Karpas-422 (cell line): ENCODE results near the gene ASCL4. TPM values are rescaled to one million over a fixed set of nuclear protein-coding genes. Genes with fewer than 3 reads are reported as not detected.

Experiments
- DNase-seq: peaks from one replicate; pipeline ENCODE4 v3.0.0-alpha.2; 2015
- H2AFZ ChIP-seq: fragments of 200-600 bp; sonication (generic); 2 replicates; pipeline ENCODE4 v1.6.1; 2014; ENCODE audit warnings: antibody characterized with exemption, low read length, mixed read lengths
- H3K27ac ChIP-seq: fragments of 200-600 bp; sonication (generic); 2 replicates; pipeline ENCODE4 v1.5.1; 2014; ENCODE audit warnings: mild to moderate bottlenecking, low read length, moderate library complexity
- H3K27me3 ChIP-seq: fragments of 200-600 bp; sonication (generic); 2 replicates; pipeline ENCODE4 v1.6.1; 2014; ENCODE audit warnings: low read length, mixed read lengths
- H3K36me3 ChIP-seq: fragments of 200-600 bp; sonication (generic); 2 replicates; pipeline ENCODE4 v1.6.1; 2014; ENCODE audit warnings: low read length, mixed read lengths; ENCODE audit not compliant: insufficient read depth
- H3K4me1 ChIP-seq: fragments of 200-600 bp; sonication (generic); 2 replicates; pipeline ENCODE4 v1.6.1; 2014; ENCODE audit warnings: mild to moderate bottlenecking, low read length, mixed read lengths
- H3K4me2 ChIP-seq: fragments of 200-600 bp; sonication (generic); 2 replicates; pipeline ENCODE4 v1.6.1; 2014; ENCODE audit warnings: low read length, low read depth, mild to moderate bottlenecking; ENCODE audit not compliant: poor library complexity, severe bottlenecking
- H3K4me3 ChIP-seq: fragments of 200-600 bp; sonication (generic); 2 replicates; pipeline ENCODE4 v1.5.1; 2014; ENCODE audit warnings: mild to moderate bottlenecking, antibody characterized with exemption, low read length, mixed read lengths
- H3K79me2 ChIP-seq: fragments of 200-600 bp; sonication (generic); 2 replicates; pipeline ENCODE4 v1.6.1; 2014; ENCODE audit warnings: mild to moderate bottlenecking, low read length, mixed read lengths
- H3K9ac ChIP-seq: fragments of 200-600 bp; sonication (generic); 2 replicates; pipeline ENCODE4 v1.6.0; 2014; ENCODE audit warnings: low read length
- H3K9me2 ChIP-seq: fragments of 200-600 bp; sonication (generic), shearing (Covaris generic); replicated peaks from 2 replicates; pipeline ENCODE4 v1.6.0; 2014; ENCODE audit warnings: mild to moderate bottlenecking, low read length, moderate library complexity; ENCODE audit not compliant: insufficient read depth
- H3K9me3 ChIP-seq: fragments of 300-700, 200-600 bp; sonication (generic); 2 replicates; pipeline ENCODE4 v1.6.1; 2014; ENCODE audit warnings: low read length, mixed read lengths
- H4K20me1 ChIP-seq: fragments of 200-600 bp; sonication (generic); 2 replicates; pipeline ENCODE4 v1.6.1; 2014; ENCODE audit warnings: mild to moderate bottlenecking, antibody characterized with exemption, low read length, low read depth; ENCODE audit not compliant: insufficient read depth
- total RNA-seq: library from RNA; depleted of rRNA; stranded (reverse); fragments of >200 nt; shearing (Covaris generic); gene quantifications from 2 replicates; pipeline ENCODE4 v1.2.3, GENCODE V29; 2014; ENCODE audit warnings: low replicate concordance; rRNA removed

The ASCL4 gene
- total RNA-seq, 1 experiment from 2014 or later, result not detected

DNA sequence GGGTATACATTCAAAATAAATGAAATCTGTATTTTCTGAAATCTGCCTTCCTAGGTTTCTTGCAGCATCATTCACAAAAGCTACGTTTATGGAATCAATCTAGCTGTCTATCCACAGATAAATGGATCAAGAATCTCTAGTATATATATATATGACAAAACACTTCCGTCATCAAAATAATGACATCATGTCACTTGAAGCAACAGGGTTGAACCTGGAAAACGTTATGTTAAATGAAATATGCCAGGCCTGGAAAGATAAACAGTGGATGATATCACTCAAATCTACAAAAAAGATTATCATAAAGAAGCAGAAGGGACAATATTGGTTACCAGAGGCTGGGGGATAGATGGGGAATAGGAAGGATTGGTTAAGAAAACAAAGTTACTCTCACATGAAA is 28.6 kb downstream of the ASCL4 start:
- DNase-seq, result no peak
- Histone ChIP-seq H3K27ac (no peak overlapping the region), H3K79me2 (no peaks in the 10 kb centered on the region), H3K36me3 (no peaks in the 10 kb centered on the region), H3K27me3 (no peaks in the 10 kb centered on the region), H3K4me2 (no peak overlapping the region), H2AFZ (no peak overlapping the region), H4K20me1 (no peaks in the 10 kb centered on the region), H3K4me3 (no peak overlapping the region), H3K9me3 (no peaks in the 10 kb centered on the region), H3K9me2 (no peaks in the 10 kb centered on the region), H3K4me1 (no peaks in the 10 kb centered on the region), H3K9ac (no peak overlapping the region)

DNA sequence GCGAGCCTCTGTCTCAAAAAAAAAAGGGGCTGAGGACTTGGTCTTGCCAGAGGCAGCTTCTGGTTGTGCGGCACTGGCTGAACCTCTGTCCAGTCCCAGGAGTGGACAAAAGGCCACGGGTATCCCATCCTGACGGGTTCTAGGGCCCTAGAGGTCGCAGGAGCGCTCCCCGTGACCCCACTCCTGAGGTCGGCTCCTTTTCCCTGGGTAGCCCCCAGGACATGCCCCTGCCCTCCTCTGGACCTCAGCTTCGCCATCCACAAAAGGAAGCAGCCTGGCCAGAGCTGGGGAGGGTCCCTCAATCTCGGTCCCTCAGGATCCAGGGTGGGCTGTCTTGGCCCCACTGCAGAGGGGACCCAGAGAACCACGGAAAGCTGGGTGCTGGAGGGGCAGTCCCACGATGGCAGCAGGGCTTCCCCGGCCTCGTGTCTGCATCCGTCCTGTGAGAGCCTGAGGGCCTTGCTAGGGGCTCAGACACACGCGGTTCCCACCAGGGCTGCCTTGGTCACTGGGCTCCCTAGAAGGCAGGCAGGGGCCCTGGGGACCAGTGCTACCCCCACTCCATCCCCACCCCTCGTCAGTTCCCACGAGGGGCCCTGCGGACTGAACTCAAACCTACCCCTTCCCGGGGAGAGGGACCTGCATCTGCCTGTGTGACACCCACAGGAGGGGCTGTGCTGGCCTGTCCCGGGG is 31.1 kb downstream of the ASCL4 start:
- H3K27me3 ChIP-seq, result no peaks in the 10 kb centered on the region
- H3K27ac ChIP-seq, result no peak overlapping the region

DNA sequence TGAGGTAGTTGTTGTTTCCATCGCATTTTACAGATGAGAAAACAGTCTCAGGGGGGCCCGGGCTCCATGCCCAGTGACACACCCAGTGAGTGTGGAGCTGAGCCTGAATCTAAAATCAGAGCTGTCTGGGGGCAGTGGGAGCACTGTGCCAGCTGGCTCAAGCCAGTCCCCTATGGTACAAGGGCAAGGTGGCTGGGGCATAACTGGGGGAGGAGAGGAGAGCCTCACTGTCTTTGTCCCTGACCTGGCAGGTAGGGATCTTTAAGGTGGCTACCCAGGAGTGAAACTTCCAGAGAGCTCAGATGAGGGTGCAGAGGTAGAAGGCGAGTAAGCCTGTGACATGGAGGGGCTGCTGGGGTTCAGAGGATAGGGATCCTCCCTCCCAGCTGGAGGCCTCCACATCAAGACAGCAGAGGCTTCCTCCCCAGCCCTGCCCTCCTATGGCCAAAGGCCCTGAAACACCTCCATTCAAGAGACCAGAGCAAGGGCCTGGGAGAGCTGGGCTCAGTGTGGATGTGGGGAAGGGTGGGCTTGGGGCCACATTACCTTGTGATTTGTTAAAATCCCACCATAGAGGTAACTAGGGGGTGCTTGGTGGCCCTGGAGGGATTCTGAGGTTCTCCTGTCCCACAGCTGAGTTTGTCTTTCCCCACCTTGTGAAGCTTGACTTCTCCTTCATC is 33.1 kb downstream of the ASCL4 start:
- Histone ChIP-seq H3K4me2 (no peak overlapping the region), H4K20me1 (no peaks in the 10 kb centered on the region), H3K79me2 (no peaks in the 10 kb centered on the region), H3K27ac (no peak overlapping the region), H3K9ac (no peak overlapping the region), H3K36me3 (no peaks in the 10 kb centered on the region), H3K9me3 (no peaks in the 10 kb centered on the region), H3K4me3 (no peak overlapping the region), H3K9me2 (no peaks in the 10 kb centered on the region), H2AFZ (no peak overlapping the region), H3K4me1 (no peaks in the 10 kb centered on the region), H3K27me3 (no peaks in the 10 kb centered on the region)
- DNase-seq, result no peak

More for the DNA sequence above, 31.1 kb downstream of the ASCL4 start:
- Histone ChIP-seq H3K9me3 (no peaks in the 10 kb centered on the region), H3K4me1 (no peaks in the 10 kb centered on the region), H3K4me3 (no peak overlapping the region), H3K4me2 (no peak overlapping the region), H3K79me2 (no peaks in the 10 kb centered on the region), H3K9me2 (no peaks in the 10 kb centered on the region), H3K9ac (no peak overlapping the region), H4K20me1 (no peaks in the 10 kb centered on the region), H2AFZ (no peak overlapping the region), H3K36me3 (no peaks in the 10 kb centered on the region)
- no peak for DNase-seq

DNA sequence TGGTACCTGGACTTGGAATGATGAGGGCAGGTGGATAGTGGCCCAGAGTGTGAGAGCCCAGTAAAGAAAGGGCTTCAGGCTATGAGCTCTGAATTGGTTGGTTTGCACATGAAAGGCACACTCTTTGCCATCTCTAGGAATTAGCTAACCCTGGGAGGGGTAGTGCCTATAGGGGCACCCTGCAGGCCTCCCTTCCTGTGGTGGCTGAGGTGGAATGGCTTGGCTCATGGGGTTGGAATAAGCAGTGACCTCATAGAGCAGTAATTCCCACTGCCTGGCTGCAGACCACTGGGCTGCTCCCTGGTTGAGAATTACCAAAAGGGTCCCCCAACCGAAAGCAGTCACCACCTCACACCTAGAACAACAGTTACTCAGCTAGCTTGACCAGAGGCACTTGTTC is 42.7 kb downstream of the ASCL4 start:
- Histone ChIP-seq H3K27ac (no peak overlapping the region), H3K4me2 (no peak overlapping the region), H2AFZ (no peak overlapping the region), H4K20me1 (no peaks in the 10 kb centered on the region), H3K9me2 (0 out of 2 replicates have a peak, but pooled peaks cover 2% of the 10 kb centered on the region), H3K36me3 (no peaks in the 10 kb centered on the region; the same call in 1 of the 2 replicates), H3K9me3 (peaks cover 3% of the 10 kb centered on the region; the same call in 1 of the 2 replicates), H3K27me3 (no peaks in the 10 kb centered on the region), H3K4me1 (no peaks in the 10 kb centered on the region), H3K4me3 (no peak overlapping the region), H3K9ac (no peak overlapping the region), H3K79me2 (no peaks in the 10 kb centered on the region)
- no peak for DNase-seq

DNA sequence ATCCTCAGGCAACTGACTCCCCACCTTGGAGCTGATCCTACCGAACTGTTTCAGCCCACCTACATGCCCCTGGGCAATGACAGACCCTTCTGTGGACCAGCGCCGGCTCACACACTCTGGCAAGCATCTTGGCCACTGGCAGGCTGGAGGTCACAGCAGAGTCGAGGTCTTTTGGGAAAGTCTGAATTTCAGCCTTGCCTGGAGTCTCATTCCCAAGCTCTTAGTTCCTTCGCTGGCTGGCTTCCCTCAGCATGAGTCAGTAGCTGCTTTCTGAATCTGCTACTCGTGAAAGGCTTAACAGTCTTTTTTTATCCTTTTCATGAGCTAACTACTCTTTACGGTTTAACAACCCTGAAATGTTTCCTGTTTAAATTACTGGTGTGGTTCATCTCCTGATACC is 44.5 kb downstream of the ASCL4 start:
- Histone ChIP-seq H3K4me3 (no peak overlapping the region), H3K9me2 (0 out of 2 replicates have a peak, but pooled peaks cover 2% of the 10 kb centered on the region)

DNA sequence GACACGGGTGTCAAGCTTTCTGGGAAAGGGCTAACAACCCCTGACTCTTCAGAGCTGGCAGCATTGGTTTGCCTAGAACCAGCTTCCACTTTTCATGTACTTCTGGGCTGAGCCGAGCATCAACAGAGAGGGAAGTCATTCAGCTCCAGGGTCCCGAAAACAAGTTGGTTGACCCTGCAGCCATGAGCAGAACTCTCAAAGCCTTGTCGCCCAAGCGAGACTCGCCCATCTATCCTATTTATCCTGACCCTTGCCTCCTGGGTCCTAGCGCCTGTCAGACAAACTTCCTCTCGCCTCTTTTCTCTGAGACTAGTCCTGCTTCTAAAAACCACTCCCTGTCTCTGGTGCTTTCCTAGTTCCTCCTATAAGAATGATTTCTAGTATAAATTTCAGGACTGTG is 47.9 kb downstream of the ASCL4 start:
- DNase-seq, result peak; percentile 48
- Histone ChIP-seq H3K4me3 (no peak overlapping the region), H3K4me2 (no peak overlapping the region), H3K9me3 (peaks cover 3% of the 10 kb centered on the region; the same call in 1 of the 2 replicates), H4K20me1 (no peaks in the 10 kb centered on the region), H3K79me2 (no peaks in the 10 kb centered on the region), H3K36me3 (no peaks in the 10 kb centered on the region; the same call in 1 of the 2 replicates), H3K4me1 (no peaks in the 10 kb centered on the region), H3K27me3 (no peaks in the 10 kb centered on the region), H3K9ac (no peak overlapping the region), H3K27ac (no peak overlapping the region), H3K9me2 (no peaks in the 10 kb centered on the region), H2AFZ (no peak overlapping the region)

More for the DNA sequence above, 44.5 kb downstream of the ASCL4 start:
- no peak overlapping the region for H2AFZ ChIP-seq
- H3K36me3 ChIP-seq, result no peaks in the 10 kb centered on the region; the same call in 1 of the 2 replicates
- H3K9ac ChIP-seq, result no peak overlapping the region
- no peaks in the 10 kb centered on the region for H3K4me1 ChIP-seq
- H4K20me1 ChIP-seq, result no peaks in the 10 kb centered on the region
- no peaks in the 10 kb centered on the region for H3K79me2 ChIP-seq
- H3K27ac ChIP-seq, result no peak overlapping the region
- H3K9me3 ChIP-seq, result peaks cover 3% of the 10 kb centered on the region; the same call in 1 of the 2 replicates
- H3K4me2 ChIP-seq, result no peak overlapping the region
- DNase-seq, result no peak
- H3K27me3 ChIP-seq, result no peaks in the 10 kb centered on the region

Other genes starting within 250 kb of the ASCL4 start
- gene PWP1, start 88.9 kb upstream of the ASCL4 start, total RNA-seq, result 37.4 and 43.1 TPM in 2 replicates
- gene PRDM4, start 13.6 kb upstream of the ASCL4 start, total RNA-seq, result 26.1 and 31.5 TPM in 2 replicates